Neural progenitor cell (in vitro differentiated cells): Measurements from ENCODE around the gene PLEKHJ1. TPM values are rescaled to one million over a fixed set of nuclear protein-coding genes. Genes with fewer than 3 reads are reported as not detected.

Experiments
- DNase-seq: peaks from one replicate; pipeline ENCODE4 v3.0.0-alpha.2; 2016; ENCODE audit warnings: low spot score
- H2AFZ ChIP-seq: fragments of 200-600 bp; sonication (generic); replicated peaks from 2 replicates; pipeline ENCODE4 v1.6.1; 2016; ENCODE audit warnings: antibody characterized with exemption
- H3F3A ChIP-seq: fragments of 200-600 bp; sonication (generic); 2 replicates; pipeline ENCODE4 v1.6.1; 2016; ENCODE audit warnings: antibody characterized with exemption, low read depth
- H3K27ac ChIP-seq: fragments of 200-600 bp; sonication (generic); 2 replicates; pipeline ENCODE4 v1.5.1; 2016; ENCODE audit warnings: mild to moderate bottlenecking
- H3K27me3 ChIP-seq: fragments of 200-600 bp; sonication (generic); 2 replicates; pipeline ENCODE4 v1.6.1; 2016; ENCODE audit warnings: mild to moderate bottlenecking, moderate library complexity
- H3K36me3 ChIP-seq: fragments of 200-600 bp; sonication (generic); 2 replicates; pipeline ENCODE4 v1.5.1; 2016
- H3K4me1 ChIP-seq: fragments of 200-600 bp; sonication (generic); 2 replicates; pipeline ENCODE4 v1.6.1; 2016; ENCODE audit warnings: mixed run types
- H3K4me2 ChIP-seq: fragments of 200-600 bp; sonication (generic); 2 replicates; pipeline ENCODE4 v1.6.1; 2016
- H3K4me3 ChIP-seq: fragments of 200-600 bp; sonication (generic); 2 replicates; pipeline ENCODE4 v1.5.1; 2016
- H3K79me2 ChIP-seq: fragments of 200-600 bp; sonication (generic); 2 replicates; pipeline ENCODE4 v1.6.1; 2016; ENCODE audit warnings: low read depth
- H3K9ac ChIP-seq: fragments of 200-600 bp; sonication (generic); 2 replicates; pipeline ENCODE4 v1.6.1; 2016
- H3K9me3 ChIP-seq: fragments of 200-600 bp; sonication (generic); 2 replicates; pipeline ENCODE4 v1.5.1; 2016; ENCODE audit warnings: low read depth
- H4K20me1 ChIP-seq: fragments of 200-600 bp; sonication (generic); 2 replicates; pipeline ENCODE4 v1.6.1; 2016; ENCODE audit warnings: low read depth
- H3K27ac Mint-ChIP-seq: 3 replicates; pipeline ENCODE4 v1.8.0; 2021; ENCODE audit warnings: mixed read lengths
- H3K27me3 Mint-ChIP-seq: 2 replicates; pipeline ENCODE4 v1.8.0; 2022; ENCODE audit warnings: low read depth, mild to moderate bottlenecking, inconsistent platforms, moderate library complexity, mixed read lengths; ENCODE audit not compliant: insufficient read depth
- H3K36me3 Mint-ChIP-seq: 3 replicates; pipeline ENCODE4 v1.8.0; 2021; ENCODE audit warnings: mixed read lengths
- H3K4me1 Mint-ChIP-seq: 3 replicates; pipeline ENCODE4 v1.8.0; 2021; ENCODE audit warnings: mixed read lengths
- H3K4me3 Mint-ChIP-seq: 3 replicates; pipeline ENCODE4 v1.8.0; 2021; ENCODE audit warnings: mild to moderate bottlenecking, moderate library complexity, mixed read lengths
- H3K9me3 Mint-ChIP-seq: 3 replicates; pipeline ENCODE4 v1.8.0; 2020; ENCODE audit warnings: mixed read lengths
- EZH2 ChIP-seq: fragments of 200-600 bp; sonication (generic); IDR thresholded peaks from 2 replicates; pipeline ENCODE4 v1.6.1; 2017; ENCODE audit warnings: antibody characterized with exemption, mild to moderate bottlenecking, moderate library complexity
- EZH2phosphoT487 ChIP-seq: fragments of 200-600 bp; sonication (generic); IDR thresholded peaks from 2 replicates; pipeline ENCODE4 v1.6.1; 2017; ENCODE audit warnings: antibody characterized with exemption
- total RNA-seq: library from RNA; depleted of rRNA; stranded (reverse); fragments of >200 nt; gene quantifications from 2 replicates; pipeline ENCODE4 v1.2.3, GENCODE V29; 2015; ENCODE audit warnings: low replicate concordance
- TF ChIP-seq, protein P1 (sequence below): fragments of 200-600 bp; sonication (generic); IDR thresholded peaks from 2 replicates; pipeline ENCODE4 v1.5.1; 2017; ENCODE audit warnings: antibody characterized with exemption, mild to moderate bottlenecking

PLEKHJ1 gene
- total RNA-seq, 1 donor from 2014 or later, result 77.6 TPM

DNA sequence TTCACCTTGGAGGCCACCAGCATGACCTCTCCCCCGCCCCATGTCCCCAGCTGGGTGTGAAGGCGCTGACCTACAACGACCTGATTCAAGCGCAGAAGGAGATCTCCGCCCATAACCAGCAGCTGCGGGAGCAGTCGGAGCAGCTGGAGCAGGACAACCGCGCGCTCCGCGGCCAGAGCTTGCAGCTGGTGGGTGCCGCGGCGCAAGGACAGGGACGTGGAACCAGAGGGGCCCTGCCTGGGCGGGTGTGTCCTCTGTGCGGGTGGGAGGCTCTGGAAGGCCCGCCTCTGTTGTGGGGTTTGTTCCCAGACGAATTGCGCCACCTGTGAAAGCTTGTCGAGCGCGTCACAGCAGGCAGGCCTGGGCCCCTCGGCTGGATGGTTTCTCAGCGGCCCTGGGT lies 22.3 kb downstream of the PLEKHJ1 start:
- Histone ChIP-seq H3K9me3 (no peaks in the 10 kb centered on the region), H3K79me2 (no peaks in the 10 kb centered on the region), H3K27me3 (no peaks in the 10 kb centered on the region), H4K20me1 (no peaks in the 10 kb centered on the region), H3K9ac (no peak overlapping the region), H3K4me2 (no peak overlapping the region), H3K36me3 (no peaks in the 10 kb centered on the region), H2AFZ (no peak overlapping the region), H3K4me3 (no peak overlapping the region), H3F3A (no peaks in the 10 kb centered on the region), H3K4me1 (no peaks in the 10 kb centered on the region), H3K27ac (no peak overlapping the region)
- Mint-ChIP-seq H3K27ac (no peak overlapping the region), H3K36me3 (peaks cover 23% of the 10 kb centered on the region), H3K4me3 (no peak overlapping the region), H3K9me3 (no peaks in the 10 kb centered on the region), H3K27me3 (peaks cover 8% of the 10 kb centered on the region), H3K4me1 (no peaks in the 10 kb centered on the region)
- TF ChIP-seq EZH2, result no peak
- TF ChIP-seq, protein P1, sequence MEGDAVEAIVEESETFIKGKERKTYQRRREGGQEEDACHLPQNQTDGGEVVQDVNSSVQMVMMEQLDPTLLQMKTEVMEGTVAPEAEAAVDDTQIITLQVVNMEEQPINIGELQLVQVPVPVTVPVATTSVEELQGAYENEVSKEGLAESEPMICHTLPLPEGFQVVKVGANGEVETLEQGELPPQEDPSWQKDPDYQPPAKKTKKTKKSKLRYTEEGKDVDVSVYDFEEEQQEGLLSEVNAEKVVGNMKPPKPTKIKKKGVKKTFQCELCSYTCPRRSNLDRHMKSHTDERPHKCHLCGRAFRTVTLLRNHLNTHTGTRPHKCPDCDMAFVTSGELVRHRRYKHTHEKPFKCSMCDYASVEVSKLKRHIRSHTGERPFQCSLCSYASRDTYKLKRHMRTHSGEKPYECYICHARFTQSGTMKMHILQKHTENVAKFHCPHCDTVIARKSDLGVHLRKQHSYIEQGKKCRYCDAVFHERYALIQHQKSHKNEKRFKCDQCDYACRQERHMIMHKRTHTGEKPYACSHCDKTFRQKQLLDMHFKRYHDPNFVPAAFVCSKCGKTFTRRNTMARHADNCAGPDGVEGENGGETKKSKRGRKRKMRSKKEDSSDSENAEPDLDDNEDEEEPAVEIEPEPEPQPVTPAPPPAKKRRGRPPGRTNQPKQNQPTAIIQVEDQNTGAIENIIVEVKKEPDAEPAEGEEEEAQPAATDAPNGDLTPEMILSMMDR, result no peak
- TF ChIP-seq EZH2phosphoT487, result no peak
- DNase-seq, result no peak

DNA sequence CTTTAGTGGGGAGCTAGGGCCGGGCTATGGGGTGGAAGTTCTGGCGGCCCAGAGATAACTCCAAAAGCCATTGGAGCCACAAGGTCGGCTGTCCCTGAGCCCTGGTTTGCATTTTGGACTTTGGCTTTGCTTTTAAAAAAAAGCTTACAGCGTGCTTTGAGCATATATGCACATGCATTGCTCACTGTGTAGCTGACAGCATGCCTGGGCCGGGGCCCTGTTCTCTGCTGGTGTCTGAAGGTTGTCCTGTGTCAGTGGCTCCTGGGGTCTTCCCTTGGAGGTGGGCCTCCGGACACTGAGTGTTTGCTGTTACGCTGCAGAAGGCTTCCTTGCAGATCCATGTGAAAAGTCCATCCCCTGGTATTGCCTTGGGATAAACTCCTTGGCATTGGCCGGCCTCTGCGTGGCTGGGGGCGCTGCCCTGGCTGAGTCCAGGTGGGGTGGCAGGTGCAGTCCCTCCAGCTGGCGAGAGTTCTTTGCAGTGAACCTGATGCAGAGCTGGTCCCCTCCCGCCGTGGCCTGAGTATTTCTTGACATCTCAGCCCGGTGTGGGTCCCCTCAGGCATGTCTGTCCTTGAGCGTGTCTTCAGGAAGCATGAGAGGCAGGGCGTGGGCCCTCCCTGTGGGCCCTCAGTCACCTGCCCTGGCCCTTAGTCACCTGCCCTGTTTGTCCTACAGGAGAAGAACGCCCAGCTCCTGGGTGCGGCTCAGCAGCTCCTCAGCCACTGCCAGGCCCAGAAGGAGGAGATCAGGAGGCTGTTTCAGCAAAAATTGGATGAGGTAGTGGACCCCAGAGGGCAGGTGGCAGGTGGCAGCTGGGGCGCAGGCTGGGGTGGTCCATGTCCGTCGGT lies 23.0 kb downstream of the PLEKHJ1 start:
- no peak overlapping the region for H3K4me3 ChIP-seq
- Mint-ChIP-seq H3K36me3 (peaks cover 23% of the 10 kb centered on the region), H3K9me3 (no peaks in the 10 kb centered on the region), H3K4me1 (no peaks in the 10 kb centered on the region), H3K27me3 (peaks cover 11% of the 10 kb centered on the region), H3K27ac (no peak overlapping the region), H3K4me3 (no peak overlapping the region)
- no peak overlapping the region for H3K4me2 ChIP-seq
- no peak for DNase-seq
- H3K27ac ChIP-seq, result no peak overlapping the region
- H3K79me2 ChIP-seq, result no peaks in the 10 kb centered on the region
- H3K36me3 ChIP-seq, result no peaks in the 10 kb centered on the region
- H4K20me1 ChIP-seq, result peaks cover 6% of the 10 kb centered on the region
- H3F3A ChIP-seq, result no peaks in the 10 kb centered on the region
- no peak for TF ChIP-seq EZH2
- TF ChIP-seq, protein P1, result no peak
- TF ChIP-seq EZH2phosphoT487, result no peak
- H3K27me3 ChIP-seq, result no peaks in the 10 kb centered on the region
- H3K4me1 ChIP-seq, result peaks cover 4% of the 10 kb centered on the region
- H2AFZ ChIP-seq, result no peak overlapping the region
- H3K9me3 ChIP-seq, result no peaks in the 10 kb centered on the region
- H3K9ac ChIP-seq, result no peak overlapping the region

DNA sequence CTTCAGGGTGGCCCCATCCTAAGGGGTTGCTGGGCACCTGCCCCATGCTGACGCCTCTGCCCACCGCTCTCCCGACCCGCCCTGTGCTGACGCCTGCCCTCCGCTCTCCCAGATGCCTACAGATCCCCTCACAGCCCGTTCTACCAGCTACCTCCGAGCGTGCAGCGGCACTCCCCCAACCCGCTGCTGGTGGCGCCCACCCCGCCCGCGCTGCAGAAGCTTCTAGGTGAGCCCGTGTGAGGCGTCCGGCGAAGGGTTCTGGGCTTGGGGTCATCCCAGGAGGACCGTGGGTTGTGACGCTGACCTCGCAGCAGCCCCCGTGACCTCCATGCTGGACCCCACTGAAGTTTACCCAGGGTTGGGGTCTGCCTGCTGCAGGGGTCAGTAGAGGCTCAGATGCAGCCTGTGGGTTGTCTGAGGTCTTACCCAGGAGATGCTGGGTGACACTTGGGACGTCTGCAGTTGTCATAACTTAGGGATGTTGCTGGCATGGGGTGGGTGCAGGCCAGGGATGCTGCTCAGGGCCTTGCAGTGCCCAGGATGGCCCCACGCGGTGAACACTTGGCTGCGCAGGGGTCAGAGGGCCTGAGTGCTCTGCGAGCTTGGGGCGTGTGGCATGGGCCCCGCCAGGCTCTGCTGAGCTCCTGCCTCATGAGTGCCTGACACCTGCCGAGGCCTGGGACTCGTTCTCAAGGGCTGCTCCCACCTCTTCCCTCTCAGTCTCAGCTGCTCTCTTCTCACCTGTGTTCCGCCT lies 25.0 kb downstream of the PLEKHJ1 start:
- no peak overlapping the region for H3K9ac ChIP-seq
- H3K27me3 ChIP-seq, result no peaks in the 10 kb centered on the region
- peaks cover 11% of the 10 kb centered on the region for H3K27me3 Mint-ChIP-seq
- H3K36me3 Mint-ChIP-seq, result peaks cover 20% of the 10 kb centered on the region
- H3K4me1 Mint-ChIP-seq, result no peaks in the 10 kb centered on the region
- no peaks in the 10 kb centered on the region for H3K9me3 Mint-ChIP-seq
- no peak overlapping the region for H3K4me2 ChIP-seq
- H2AFZ ChIP-seq, result no peak overlapping the region
- H3K79me2 ChIP-seq, result no peaks in the 10 kb centered on the region
- no peaks in the 10 kb centered on the region for H3K36me3 ChIP-seq
- H3K9me3 ChIP-seq, result no peaks in the 10 kb centered on the region
- peak overlapping the region; percentile 35 for H3K4me3 Mint-ChIP-seq
- H3K4me3 ChIP-seq, result no peak overlapping the region
- peaks cover 13% of the 10 kb centered on the region for H4K20me1 ChIP-seq
- H3K4me1 ChIP-seq, result peaks cover 5% of the 10 kb centered on the region
- TF ChIP-seq, protein P1, result no peak
- TF ChIP-seq EZH2phosphoT487, result no peak
- TF ChIP-seq EZH2, result no peak
- H3K27ac Mint-ChIP-seq, result no peak overlapping the region
- no peak overlapping the region for H3K27ac ChIP-seq
- DNase-seq, result no peak
- H3F3A ChIP-seq, result no peaks in the 10 kb centered on the region
